NCI-H1436 (cell line): ENCODE data around the gene CEACAM6.
A peak's percentile ranks its signal among the peaks of the same experiment; 100 is the strongest.
"Not testable (repeated sequence)": the region's sequence is repeated elsewhere in the genome, so short reads cannot be mapped to it uniquely, and the experiment has no call there.

Source experiments
- DNase-seq: peaks from one replicate; lab custom pipeline; 2025; lab: John Stamatoyannopoulos, UW

Gene CEACAM6

DNA sequence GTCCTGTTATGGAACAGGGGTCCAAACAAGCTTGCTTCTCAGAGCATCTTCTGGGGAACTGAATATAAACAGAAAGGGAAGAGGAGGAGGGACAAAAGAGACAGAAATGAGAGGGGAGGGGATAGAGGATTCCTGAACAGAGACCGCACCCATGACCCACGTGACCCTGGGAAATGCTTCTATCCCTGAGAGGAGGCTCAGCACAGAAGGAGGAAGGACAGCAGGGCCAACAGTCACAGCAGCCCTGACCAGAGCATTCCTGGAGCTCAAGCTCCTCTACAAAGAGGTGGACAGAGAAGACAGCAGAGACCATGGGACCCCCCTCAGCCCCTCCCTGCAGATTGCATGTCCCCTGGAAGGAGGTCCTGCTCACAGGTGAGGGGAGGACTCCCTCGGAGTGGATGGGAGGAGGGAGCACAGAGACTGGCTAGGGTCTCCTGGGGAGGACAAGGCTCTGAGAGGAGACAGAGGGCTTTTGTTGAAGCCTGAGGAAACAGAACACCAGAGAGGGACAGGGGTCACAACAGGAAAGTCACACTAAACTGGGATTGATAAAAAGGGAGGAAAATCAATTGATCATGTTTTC, at the start of gene CEACAM6:
Gene CEACAM6 (plus strand): TSS at position 203 of the 586 bp plus-strand sequence. CDS start 109 bp downstream, at position 312.
- DNase-seq: no peak

DNA sequence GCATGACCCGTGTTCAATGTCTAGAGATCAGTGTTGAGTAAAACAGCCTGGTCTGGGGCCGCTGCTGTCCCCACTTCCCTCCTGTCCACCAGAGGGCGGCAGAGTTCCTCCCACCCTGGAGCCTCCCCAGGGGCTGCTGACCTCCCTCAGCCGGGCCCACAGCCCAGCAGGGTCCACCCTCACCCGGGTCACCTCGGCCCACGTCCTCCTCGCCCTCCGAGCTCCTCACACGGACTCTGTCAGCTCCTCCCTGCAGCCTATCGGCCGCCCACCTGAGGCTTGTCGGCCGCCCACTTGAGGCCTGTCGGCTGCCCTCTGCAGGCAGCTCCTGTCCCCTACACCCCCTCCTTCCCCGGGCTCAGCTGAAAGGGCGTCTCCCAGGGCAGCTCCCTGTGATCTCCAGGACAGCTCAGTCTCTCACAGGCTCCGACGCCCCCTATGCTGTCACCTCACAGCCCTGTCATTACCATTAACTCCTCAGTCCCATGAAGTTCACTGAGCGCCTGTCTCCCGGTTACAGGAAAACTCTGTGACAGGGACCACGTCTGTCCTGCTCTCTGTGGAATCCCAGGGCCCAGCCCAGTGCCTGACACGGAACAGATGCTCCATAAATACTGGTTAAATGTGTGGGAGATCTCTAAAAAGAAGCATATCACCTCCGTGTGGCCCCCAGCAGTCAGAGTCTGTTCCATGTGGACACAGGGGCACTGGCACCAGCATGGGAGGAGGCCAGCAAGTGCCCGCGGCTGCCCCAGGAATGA, 48.4 kb upstream of the CEACAM6 start:
- peak; percentile 84 for DNase-seq

DNA sequence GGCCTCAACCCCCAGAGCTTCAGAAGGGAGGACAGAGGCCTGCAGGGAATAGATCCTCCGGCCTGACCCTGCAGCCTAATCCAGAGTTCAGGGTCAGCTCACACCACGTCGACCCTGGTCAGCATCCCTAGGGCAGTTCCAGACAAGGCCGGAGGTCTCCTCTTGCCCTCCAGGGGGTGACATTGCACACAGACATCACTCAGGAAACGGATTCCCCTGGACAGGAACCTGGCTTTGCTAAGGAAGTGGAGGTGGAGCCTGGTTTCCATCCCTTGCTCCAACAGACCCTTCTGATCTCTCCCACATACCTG, 47.9 kb upstream of the CEACAM6 start:
- DNase-seq: peak; percentile 40

DNA sequence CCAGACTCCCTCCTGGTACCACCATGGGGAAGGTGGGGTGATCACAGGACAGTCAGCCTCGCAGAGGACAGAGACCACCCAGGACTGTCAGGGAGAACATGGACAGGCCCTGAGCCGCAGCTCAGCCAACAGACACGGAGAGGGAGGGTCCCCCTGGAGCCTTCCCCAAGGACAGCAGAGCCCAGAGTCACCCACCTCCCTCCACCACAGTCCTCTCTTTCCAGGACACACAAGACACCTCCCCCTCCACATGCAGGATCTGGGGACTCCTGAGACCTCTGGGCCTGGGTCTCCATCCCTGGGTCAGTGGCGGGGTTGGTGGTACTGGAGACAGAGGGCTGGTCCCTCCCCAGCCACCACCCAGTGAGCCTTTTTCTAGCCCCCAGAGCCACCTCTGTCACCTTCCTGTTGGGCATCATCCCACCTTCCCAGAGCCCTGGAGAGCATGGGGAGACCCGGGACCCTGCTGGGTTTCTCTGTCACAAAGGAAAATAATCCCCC, 47.4 kb upstream of the CEACAM6 start:
- DNase-seq: no peak

- DNase-seq: peak; percentile 43
Observed at GRCh38 chr19:41708481-41708880, 46.8 kb upstream of the CEACAM6 start, which contains the start of gene CEACAM5. Gene CEACAM5 (plus strand): TSS chr19:41708626. CDS start chr19:41708732, 106 bp downstream.

DNA sequence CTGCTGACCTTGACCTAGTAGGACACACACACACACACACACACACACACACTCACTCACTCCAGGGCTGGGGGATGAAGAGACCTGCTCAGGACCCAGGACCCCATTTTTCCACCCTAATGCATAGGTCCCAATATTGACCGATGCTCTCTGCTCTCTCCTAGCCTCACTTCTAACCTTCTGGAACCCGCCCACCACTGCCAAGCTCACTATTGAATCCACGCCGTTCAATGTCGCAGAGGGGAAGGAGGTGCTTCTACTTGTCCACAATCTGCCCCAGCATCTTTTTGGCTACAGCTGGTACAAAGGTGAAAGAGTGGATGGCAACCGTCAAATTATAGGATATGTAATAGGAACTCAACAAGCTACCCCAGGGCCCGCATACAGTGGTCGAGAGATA, 45.8 kb upstream of the CEACAM6 start:
- DNase-seq: not testable (repeated sequence)

- DNase-seq: no peak
Observed at GRCh38 chr19:41709951-41710645, 45.2 kb upstream of the CEACAM6 start.

DNA sequence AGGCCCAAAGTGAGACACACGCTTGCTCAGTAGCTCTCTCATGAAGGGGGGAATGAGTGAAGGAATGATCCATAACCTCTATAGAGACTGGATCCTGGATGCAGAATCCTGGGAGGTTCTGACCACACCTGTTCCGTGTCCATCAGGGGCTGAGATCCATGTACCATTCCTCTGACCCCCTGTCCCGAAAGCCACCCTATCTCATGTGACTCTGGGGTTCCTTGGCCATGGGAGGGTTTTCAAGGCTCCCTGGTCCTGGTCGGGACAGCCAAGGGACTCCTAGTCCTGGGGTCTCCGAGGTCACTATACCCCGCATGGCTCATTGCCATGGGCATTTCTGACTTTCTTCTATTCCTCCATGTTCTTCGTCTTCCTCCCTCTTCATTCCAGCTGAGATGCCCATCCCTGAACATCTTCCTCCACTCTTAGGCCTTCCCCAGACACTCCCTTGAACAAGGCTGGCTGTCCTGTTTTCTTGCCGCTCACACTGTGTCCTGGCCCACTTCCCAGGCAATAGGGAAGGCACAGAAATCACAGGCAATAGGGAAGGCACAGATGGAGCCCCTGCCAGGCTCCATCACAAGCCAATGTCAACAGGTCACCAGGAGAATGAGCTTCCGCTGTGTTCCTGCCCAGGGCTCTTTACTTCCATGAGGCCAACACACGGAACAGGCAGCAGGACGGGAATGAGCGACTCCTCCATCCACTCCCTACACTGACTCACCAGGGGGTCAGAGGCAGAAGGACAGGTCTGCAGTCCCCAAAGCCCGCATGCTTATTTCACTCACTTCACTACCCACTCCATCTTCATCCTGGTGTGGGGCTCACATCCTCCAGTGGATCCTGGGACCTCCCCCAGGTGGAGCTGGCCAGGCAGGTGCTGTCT, 43.7 kb upstream of the CEACAM6 start:
- no peak for DNase-seq

GRCh38 chr19:41714598-41714997, 40.7 kb upstream of the CEACAM6 start:
- no peak for DNase-seq

- DNase-seq: no peak
Observed at GRCh38 chr19:41718761-41719160, 36.6 kb upstream of the CEACAM6 start.

DNA sequence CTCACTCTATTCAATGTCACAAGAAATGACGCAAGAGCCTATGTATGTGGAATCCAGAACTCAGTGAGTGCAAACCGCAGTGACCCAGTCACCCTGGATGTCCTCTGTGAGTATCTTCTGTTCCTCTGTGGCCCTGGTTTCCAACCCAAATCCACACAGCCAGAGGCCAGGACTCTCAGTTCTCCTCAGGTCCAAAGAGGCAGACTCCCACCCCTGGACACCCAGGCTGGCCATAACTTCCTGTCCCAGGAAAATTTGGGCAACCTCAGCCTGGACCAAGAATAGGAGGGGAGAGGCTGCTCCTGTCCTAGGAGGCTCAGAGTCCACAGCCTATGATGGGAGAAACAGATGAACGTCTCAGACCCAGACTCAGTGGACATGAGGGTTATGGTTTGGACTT, 35.2 kb upstream of the CEACAM6 start:
- no peak for DNase-seq

- DNase-seq: no peak
Observed at GRCh38 chr19:41726493-41726892, 28.8 kb upstream of the CEACAM6 start.

- DNase-seq: no peak
Observed at GRCh38 chr19:41734156-41734555, 21.2 kb upstream of the CEACAM6 start.

- peak; percentile 35 for DNase-seq
Observed at GRCh38 chr19:41734585-41734984, 20.7 kb upstream of the CEACAM6 start.

DNA sequence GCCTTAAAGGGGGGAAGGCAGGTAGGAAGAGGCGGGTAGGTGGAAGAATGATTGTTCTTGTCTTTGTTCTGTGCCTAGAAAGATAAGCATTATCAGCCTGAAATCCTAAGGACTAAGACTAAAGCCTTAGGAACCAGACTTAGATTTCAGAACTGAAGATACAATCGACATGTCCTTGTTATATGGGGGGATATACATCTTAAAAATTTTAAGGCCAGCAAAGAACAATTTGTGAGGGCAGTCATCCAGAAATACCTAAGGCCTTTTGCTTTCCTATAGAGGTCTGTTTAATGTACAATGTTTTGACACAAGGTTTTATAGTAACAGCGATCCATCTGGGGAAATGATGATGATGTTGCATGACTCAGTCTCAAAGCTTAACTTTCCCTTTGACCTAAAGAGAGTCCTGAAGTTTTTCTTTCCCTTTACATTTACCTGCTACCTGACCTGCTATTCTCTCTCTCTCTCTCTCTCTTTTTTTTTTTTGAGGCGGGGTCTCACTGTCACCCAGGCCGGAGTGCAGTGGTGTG, 20.2 kb upstream of the CEACAM6 start:
- DNase-seq: no peak

DNA sequence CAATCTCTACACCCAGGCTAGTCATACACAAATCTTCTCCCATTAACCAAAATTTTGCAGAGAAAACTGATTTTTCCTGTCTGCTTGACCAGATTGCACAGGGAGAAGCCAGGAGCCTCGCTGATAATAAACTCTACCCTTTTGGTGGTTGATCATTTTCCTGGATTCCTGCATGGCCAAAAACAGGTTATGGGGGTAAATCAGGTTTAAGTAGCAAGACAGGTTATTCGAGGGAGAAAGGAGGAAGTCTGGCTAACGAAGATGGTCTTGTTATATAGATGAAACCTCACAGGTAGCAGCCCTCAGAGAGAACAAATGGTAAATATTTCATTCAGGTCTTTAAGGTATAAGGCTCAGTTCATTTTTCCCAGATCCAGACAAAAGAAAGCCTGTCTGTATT, 16.0 kb upstream of the CEACAM6 start:
- DNase-seq: no peak

- DNase-seq: no peak
Observed at GRCh38 chr19:41740415-41741243, 14.7 kb upstream of the CEACAM6 start.

GRCh38 chr19:41741244-41741554, 14.1 kb upstream of the CEACAM6 start:
- no peak for DNase-seq

DNA sequence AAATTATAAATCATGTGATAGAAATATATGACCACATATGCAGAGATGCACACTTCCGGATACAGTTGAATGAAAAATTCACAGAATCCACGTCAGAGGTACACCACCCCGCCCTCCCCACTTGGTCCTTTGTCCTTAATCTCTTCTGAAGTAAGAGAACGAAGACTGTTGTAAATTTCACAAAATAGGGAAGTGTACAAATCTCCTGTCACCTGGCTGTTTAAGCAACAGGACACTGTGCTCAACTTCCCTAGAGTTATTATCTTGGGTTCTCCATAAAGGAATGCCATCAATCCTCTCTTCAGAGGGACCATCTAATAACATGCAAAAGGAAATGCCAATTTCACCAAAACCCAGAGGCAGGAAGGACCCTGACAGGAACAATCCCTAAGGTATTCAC, 10.5 kb upstream of the CEACAM6 start:
- DNase-seq: no peak

- no peak for DNase-seq
Observed at GRCh38 chr19:41745756-41746155, 9.6 kb upstream of the CEACAM6 start.
